Ishikawa (cell line): ENCODE data around the gene TSEN34.
A peak's percentile ranks its signal among the peaks of the same experiment; 100 is the strongest.

Source experiments
- CEBPB ChIP-seq: IDR thresholded peaks from 2 replicates; pipeline ENCODE4 v1.6.1; 2012
- CREB1 ChIP-seq: IDR thresholded peaks from 2 replicates; pipeline ENCODE4 v1.6.1; 2012; ENCODE audit warnings: low read depth
- EGR1 ChIP-seq: IDR thresholded peaks from 2 replicates; pipeline ENCODE4 v1.6.1; 2012
- EP300 ChIP-seq: IDR thresholded peaks from 2 replicates; pipeline ENCODE4 v1.6.1; 2012; ENCODE audit warnings: borderline replicate concordance
- FOXM1 ChIP-seq: IDR thresholded peaks from 2 replicates; pipeline ENCODE4 v1.6.1; 2012; ENCODE audit warnings: low read depth, borderline replicate concordance
- NFIC ChIP-seq: IDR thresholded peaks from 2 replicates; pipeline ENCODE4 v1.6.1; 2012
- RAD21 ChIP-seq: IDR thresholded peaks from 2 replicates; pipeline ENCODE4 v1.6.1; 2012; ENCODE audit warnings: low read depth
- TAF1 ChIP-seq: IDR thresholded peaks from 2 replicates; pipeline ENCODE4 v1.6.1; 2012; ENCODE audit warnings: low read depth, mild to moderate bottlenecking
- TCF12 ChIP-seq: IDR thresholded peaks from 2 replicates; pipeline ENCODE4 v1.6.1; 2012; ENCODE audit warnings: low read depth
- TEAD4 ChIP-seq: IDR thresholded peaks from 2 replicates; pipeline ENCODE4 v1.6.1; 2012
- YY1 ChIP-seq: IDR thresholded peaks from 2 replicates; pipeline ENCODE4 v1.6.1; 2012; ENCODE audit warnings: low read depth
- ZBTB7A ChIP-seq: IDR thresholded peaks from 2 replicates; pipeline ENCODE4 v1.6.1; 2012; ENCODE audit warnings: low read depth
- TF ChIP-seq, protein P1 (sequence below): IDR thresholded peaks from 2 replicates; pipeline ENCODE4 v1.6.1; 2012
- TF ChIP-seq, protein P2 (sequence below): IDR thresholded peaks from 2 replicates; pipeline ENCODE4 v1.6.1; 2012
- TF ChIP-seq, protein P3 (sequence below): IDR thresholded peaks from 2 replicates; pipeline ENCODE4 v1.6.1; 2012; ENCODE audit warnings: low read depth, mild to moderate bottlenecking

TSEN34 gene

DNA sequence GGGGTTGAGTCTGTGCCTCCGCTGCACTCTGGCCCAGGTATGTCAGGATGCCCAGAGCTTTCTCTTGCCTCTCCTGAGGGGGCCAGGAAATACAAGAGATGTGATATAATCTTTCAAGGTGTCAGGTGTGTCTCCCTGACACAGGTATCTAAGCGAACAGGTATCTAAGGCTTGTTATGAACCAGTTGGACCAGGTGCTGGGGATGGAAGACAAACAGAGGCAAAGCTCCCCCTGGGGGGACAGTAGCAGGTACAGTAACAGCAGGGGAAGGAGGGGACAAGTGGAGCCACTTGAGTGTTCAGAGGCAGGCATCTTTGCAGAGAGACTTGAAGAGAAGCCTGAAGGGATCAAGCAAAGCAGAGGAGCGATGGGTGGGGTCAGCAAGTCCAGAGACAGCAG lies 34.2 kb upstream of the TSEN34 start:
- TF ChIP-seq, protein P1, sequence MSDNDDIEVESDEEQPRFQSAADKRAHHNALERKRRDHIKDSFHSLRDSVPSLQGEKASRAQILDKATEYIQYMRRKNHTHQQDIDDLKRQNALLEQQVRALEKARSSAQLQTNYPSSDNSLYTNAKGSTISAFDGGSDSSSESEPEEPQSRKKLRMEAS: no peak
- TF ChIP-seq CEBPB (no peak), EGR1 (no peak), EP300 (no peak), NFIC (no peak), RAD21 (no peak), ZBTB7A (no peak), CREB1 (no peak), TCF12 (no peak), FOXM1 (no peak), TAF1 (no peak), YY1 (no peak), TEAD4 (no peak)
- TF ChIP-seq, protein P2, sequence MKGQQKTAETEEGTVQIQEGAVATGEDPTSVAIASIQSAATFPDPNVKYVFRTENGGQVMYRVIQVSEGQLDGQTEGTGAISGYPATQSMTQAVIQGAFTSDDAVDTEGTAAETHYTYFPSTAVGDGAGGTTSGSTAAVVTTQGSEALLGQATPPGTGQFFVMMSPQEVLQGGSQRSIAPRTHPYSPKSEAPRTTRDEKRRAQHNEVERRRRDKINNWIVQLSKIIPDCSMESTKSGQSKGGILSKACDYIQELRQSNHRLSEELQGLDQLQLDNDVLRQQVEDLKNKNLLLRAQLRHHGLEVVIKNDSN: no peak
- TF ChIP-seq, protein P3, sequence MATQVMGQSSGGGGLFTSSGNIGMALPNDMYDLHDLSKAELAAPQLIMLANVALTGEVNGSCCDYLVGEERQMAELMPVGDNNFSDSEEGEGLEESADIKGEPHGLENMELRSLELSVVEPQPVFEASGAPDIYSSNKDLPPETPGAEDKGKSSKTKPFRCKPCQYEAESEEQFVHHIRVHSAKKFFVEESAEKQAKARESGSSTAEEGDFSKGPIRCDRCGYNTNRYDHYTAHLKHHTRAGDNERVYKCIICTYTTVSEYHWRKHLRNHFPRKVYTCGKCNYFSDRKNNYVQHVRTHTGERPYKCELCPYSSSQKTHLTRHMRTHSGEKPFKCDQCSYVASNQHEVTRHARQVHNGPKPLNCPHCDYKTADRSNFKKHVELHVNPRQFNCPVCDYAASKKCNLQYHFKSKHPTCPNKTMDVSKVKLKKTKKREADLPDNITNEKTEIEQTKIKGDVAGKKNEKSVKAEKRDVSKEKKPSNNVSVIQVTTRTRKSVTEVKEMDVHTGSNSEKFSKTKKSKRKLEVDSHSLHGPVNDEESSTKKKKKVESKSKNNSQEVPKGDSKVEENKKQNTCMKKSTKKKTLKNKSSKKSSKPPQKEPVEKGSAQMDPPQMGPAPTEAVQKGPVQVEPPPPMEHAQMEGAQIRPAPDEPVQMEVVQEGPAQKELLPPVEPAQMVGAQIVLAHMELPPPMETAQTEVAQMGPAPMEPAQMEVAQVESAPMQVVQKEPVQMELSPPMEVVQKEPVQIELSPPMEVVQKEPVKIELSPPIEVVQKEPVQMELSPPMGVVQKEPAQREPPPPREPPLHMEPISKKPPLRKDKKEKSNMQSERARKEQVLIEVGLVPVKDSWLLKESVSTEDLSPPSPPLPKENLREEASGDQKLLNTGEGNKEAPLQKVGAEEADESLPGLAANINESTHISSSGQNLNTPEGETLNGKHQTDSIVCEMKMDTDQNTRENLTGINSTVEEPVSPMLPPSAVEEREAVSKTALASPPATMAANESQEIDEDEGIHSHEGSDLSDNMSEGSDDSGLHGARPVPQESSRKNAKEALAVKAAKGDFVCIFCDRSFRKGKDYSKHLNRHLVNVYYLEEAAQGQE: no peak

DNA sequence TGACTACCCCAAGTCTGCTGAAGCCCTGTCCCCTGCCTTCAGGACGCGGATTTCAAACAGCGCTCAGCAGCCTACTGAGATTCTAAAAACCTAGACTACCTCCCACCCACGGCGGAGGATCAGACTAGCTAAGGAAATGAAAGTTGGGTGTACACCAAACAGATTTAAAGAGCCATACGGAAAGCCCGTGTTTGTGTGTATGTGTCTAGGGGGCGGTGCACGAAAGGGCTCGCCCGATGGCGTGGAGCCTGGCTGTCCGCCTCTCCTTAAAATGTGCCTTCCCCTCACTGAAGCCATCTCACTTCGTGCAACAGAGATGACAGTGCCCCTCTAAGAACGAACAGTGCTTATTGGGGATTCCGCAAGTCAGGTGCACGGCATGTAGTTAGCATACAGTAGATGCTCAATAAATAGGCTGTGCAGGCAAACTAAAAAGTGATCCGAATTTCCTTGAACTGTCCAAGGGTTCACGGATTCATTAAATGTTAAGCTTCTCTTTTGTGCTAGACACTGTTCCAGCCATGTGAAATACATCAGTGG lies 32.2 kb upstream of the TSEN34 start:
- TF ChIP-seq CREB1: no peak
- TF ChIP-seq FOXM1: no peak

DNA sequence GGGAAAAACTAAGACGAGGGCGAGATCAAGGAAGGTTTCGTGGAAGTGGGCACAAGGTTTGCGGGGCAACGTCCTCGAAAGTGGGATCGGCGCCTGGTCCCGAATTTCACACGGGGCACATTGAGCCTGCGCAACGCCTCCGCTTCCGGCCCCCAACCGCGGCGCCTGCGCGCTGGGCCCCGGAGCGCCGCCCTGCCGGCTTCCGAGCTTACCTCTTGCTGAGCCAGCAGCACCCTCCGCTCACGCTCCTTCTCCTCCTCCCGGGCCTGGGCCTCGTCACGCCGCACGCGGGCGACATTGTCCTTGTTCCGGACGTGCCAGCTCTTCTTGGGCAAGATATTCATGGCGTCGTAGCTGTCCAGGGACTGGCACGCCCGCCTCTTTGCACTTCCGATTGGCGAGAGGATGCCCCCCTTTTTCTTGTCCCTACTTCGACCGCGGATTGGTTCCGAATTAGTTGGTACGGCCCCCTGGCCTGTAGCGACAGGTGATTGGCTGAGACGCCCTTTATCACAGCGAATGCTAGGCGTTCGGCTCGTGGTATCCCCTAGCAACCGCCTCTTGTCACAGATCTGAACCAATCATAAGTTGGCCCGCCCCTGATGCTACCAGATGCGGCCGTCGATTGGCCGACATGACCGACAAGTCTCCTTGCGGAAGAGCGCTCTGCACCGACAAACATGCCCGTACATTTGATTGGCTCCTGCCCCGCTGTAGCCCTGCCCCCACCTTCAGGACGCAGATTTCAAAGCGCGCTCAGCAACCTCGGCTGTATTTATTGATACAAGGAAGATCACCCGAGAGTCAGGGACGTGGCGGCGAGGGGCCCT lies 31.5 kb upstream of the TSEN34 start, which contains the start of gene LENG1:
Gene LENG1 (minus strand): TSS at position 370 of the 830 bp plus-strand sequence. CDS start 26 bp downstream, at position 344.
- TF ChIP-seq, protein P1: peak; percentile 96
- TF ChIP-seq TAF1: peak; percentile 62
- TF ChIP-seq TEAD4: no peak
- TF ChIP-seq RAD21: no peak
- TF ChIP-seq, protein P3: no peak
- TF ChIP-seq YY1: peak; percentile 77
- peak; percentile 30; the same call in 1 of the 2 replicates for TF ChIP-seq CEBPB
- TF ChIP-seq CREB1: peak; percentile 64; the same call in 1 of the 2 replicates
- TF ChIP-seq FOXM1: peak; percentile 64; the same call in 1 of the 2 replicates
- TF ChIP-seq, protein P2: 0 out of 2 replicates have a peak, but pooled peaks have one; percentile 1
- TF ChIP-seq TCF12: peak; percentile 23; the same call in 1 of the 2 replicates
- TF ChIP-seq ZBTB7A: no peak
- TF ChIP-seq EGR1: peak; percentile 98
- no peak for TF ChIP-seq NFIC

DNA sequence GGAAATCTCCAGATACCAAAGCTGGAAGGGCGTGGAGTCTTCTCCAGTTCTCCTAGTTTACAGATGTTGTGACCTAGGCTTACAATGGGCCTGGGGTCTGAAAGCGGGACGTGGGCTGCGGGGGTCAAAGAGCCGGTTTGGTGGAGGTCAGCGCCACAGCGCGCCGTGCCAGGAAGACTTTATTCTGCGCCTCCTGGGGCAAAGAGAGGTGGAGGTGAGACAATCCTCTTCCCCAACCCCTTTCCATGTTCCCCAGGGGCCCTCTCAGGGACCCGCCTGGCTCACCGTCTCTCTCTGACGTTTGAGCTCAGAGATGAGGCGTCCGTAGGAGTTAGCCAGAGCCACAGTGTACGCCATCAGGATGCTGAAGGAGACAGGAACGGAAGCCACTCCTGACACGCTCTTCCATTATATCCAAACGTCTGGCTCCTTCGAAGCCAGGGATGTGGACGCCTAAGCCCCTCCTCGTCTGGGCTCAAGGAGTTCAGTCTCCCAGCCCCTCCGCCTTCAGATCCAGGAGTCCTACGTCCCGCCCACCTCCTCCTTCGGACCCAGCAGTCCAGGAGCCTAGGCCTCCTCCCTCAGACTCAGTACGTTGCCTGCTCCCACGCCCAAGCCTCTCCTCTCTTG lies 30.8 kb upstream of the TSEN34 start:
- TF ChIP-seq ZBTB7A: peak; percentile 51; the same call in 1 of the 2 replicates
- TF ChIP-seq YY1: no peak

DNA sequence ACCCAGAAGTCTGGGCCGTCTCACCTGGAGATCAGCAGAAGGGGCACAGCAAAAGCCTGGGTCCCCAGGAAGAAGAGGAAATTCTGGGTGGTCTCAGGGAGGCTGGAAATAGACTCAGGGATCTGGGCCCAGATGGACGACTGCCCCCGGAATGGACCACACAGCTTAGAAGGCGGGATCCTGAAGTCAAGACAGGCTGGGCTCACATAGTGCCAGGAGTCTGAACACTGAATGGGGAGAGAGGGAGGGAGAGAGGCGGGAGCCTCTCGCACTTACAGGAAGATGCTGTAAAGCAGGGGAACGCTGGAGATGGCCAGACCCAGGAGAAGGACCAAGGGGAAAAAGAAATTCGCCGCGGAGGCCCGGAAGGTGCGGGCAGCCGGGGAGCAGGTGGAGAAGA lies 30.3 kb upstream of the TSEN34 start:
- no peak for TF ChIP-seq NFIC
- no peak for TF ChIP-seq CREB1
- TF ChIP-seq CEBPB: no peak
- TF ChIP-seq, protein P3: no peak
- TF ChIP-seq ZBTB7A: no peak
- no peak for TF ChIP-seq EP300
- TF ChIP-seq RAD21: no peak
- TF ChIP-seq, protein P2: no peak
- no peak for TF ChIP-seq FOXM1
- TF ChIP-seq TAF1: no peak
- TF ChIP-seq, protein P1: no peak
- TF ChIP-seq EGR1: no peak
- no peak for TF ChIP-seq TEAD4
- TF ChIP-seq YY1: no peak
